ENCODE data around the gene MRTFA. TPM values are rescaled to one million over a fixed set of nuclear protein-coding genes. Genes with fewer than 3 reads are reported as not detected.

The MRTFA gene
- total RNA-seq, 1 donor from 2014 or later, result 11.3 TPM

DNA sequence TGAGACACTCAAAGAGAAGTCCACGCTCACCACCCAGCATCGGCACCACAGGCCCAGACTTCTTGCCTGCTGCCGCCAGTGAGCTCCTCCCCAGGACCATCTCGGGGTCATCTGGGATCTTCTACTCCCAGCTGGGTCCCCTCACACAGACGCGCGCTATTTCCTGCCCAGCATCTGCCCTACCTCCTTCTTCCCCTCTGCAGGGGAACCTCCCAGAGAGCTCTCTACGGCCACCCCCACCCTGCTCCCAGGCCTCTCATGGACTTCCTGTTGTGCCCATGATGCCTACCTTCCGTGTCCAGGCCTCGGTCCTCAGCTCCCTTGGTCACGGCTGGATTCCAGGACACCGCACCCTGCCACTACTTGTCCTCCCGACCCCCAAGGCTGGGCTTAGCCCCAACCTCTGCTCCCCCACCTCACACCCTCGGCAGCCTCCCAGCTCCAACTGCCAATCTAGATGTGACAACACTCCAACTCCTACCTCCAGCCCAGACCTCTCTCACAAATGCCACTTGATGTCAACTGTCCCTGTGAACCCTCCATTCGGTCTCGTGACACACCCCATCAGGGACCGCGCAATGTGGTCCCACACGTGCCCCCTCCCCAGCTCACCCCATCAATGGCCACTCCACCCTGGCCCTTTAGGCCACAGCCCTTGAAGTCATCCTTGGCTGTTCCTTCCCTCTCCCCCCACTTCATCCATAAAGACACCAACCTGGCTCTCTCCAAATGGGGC, 220.8 kb downstream of the MRTFA start:
- peaks cover 3% of the 10 kb centered on the region for H3K27me3 Mint-ChIP-seq (ENCODE audit: insufficient read depth, low read depth)
- peak overlapping the region; percentile 83 for H3K27ac Mint-ChIP-seq
- no peak overlapping the region for H2AFZ ChIP-seq (replicated peaks)
- no peaks in the 10 kb centered on the region for H3K79me2 ChIP-seq (ENCODE audit: low read depth)
- TF ChIP-seq EZH2 (IDR thresholded peaks at IDR 0.05) (no peak), EZH2phosphoT487 (IDR thresholded peaks at IDR 0.05) (no peak)
- TF ChIP-seq, protein P1, sequence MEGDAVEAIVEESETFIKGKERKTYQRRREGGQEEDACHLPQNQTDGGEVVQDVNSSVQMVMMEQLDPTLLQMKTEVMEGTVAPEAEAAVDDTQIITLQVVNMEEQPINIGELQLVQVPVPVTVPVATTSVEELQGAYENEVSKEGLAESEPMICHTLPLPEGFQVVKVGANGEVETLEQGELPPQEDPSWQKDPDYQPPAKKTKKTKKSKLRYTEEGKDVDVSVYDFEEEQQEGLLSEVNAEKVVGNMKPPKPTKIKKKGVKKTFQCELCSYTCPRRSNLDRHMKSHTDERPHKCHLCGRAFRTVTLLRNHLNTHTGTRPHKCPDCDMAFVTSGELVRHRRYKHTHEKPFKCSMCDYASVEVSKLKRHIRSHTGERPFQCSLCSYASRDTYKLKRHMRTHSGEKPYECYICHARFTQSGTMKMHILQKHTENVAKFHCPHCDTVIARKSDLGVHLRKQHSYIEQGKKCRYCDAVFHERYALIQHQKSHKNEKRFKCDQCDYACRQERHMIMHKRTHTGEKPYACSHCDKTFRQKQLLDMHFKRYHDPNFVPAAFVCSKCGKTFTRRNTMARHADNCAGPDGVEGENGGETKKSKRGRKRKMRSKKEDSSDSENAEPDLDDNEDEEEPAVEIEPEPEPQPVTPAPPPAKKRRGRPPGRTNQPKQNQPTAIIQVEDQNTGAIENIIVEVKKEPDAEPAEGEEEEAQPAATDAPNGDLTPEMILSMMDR (IDR thresholded peaks at IDR 0.05), result no peak
- no peak overlapping the region for H3K4me3 Mint-ChIP-seq
- no peak overlapping the region for H3K4me2 ChIP-seq
- no peaks in the 10 kb centered on the region for H3K27me3 ChIP-seq
- no peaks in the 10 kb centered on the region for H3K9me3 Mint-ChIP-seq
- H4K20me1 ChIP-seq (ENCODE audit: low read depth), result no peaks in the 10 kb centered on the region
- no peak overlapping the region for H3K27ac ChIP-seq
- no peak for DNase-seq (ENCODE audit: low spot score)
- no peaks in the 10 kb centered on the region for H3K9me3 ChIP-seq (ENCODE audit: low read depth)
- H3K4me1 ChIP-seq, result no peaks in the 10 kb centered on the region
- H3K4me1 Mint-ChIP-seq, result peaks cover 3% of the 10 kb centered on the region
- no peak overlapping the region for H3K9ac ChIP-seq
- no peak overlapping the region for H3K4me3 ChIP-seq
- no peaks in the 10 kb centered on the region for H3K36me3 ChIP-seq
- peaks cover 20% of the 10 kb centered on the region for H3K36me3 Mint-ChIP-seq
- H3F3A ChIP-seq (ENCODE audit: low read depth), result peaks cover 5% of the 10 kb centered on the region

DNA sequence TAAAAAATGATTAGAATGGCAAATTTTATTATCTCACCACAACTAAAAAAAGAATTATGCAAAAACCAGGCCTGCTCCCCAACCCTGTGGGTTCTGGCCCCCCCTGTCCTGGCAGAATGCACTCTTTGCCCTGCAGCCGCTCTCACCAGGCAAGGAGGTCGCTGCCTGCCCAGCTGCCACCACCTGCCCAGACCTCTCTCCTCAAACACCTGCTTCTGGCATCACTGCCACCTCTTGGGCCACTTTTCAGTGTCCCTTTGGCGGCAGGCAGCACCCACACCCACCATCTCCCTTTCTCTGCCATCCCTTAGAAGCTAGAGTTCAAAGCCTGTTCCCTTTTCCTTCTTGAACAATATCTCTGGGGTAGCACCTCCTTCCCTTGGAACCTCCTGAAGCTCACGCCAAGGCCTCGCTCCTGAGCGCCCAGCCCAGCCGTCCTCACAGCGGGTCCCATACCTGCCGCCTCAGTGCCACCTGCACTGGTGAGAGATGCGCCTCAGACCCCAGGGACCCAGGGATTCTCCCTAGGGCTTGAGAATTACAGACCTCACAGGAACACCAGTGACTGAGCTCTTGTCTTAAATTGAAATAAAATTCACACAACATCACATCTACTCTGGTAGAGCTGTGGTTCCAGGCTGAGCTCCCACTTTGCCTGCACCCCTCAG, 221.5 kb downstream of the MRTFA start:
- H3F3A ChIP-seq (ENCODE audit: low read depth), result peaks cover 5% of the 10 kb centered on the region
- H3K9me3 ChIP-seq (ENCODE audit: low read depth), result no peaks in the 10 kb centered on the region
- no peak overlapping the region for H3K4me2 ChIP-seq
- TF ChIP-seq EZH2phosphoT487 (IDR thresholded peaks at IDR 0.05) (no peak), EZH2 (IDR thresholded peaks at IDR 0.05) (no peak)
- TF ChIP-seq, protein P1 (IDR thresholded peaks at IDR 0.05), result no peak
- H3K9ac ChIP-seq, result no peak overlapping the region
- peaks cover 3% of the 10 kb centered on the region for H3K27me3 Mint-ChIP-seq (ENCODE audit: insufficient read depth, low read depth)
- no peak overlapping the region for H3K27ac ChIP-seq
- H3K4me3 Mint-ChIP-seq, result no peak overlapping the region
- H3K79me2 ChIP-seq (ENCODE audit: low read depth), result no peaks in the 10 kb centered on the region
- no peak overlapping the region for H3K4me3 ChIP-seq
- no peak overlapping the region for H3K27ac Mint-ChIP-seq
- H3K4me1 Mint-ChIP-seq, result peaks cover 3% of the 10 kb centered on the region
- peaks cover 20% of the 10 kb centered on the region for H3K36me3 Mint-ChIP-seq
- no peaks in the 10 kb centered on the region for H3K36me3 ChIP-seq
- no peaks in the 10 kb centered on the region for H3K27me3 ChIP-seq
- H3K9me3 Mint-ChIP-seq, result no peaks in the 10 kb centered on the region
- no peaks in the 10 kb centered on the region for H4K20me1 ChIP-seq (ENCODE audit: low read depth)
- H2AFZ ChIP-seq (replicated peaks), result no peak overlapping the region
- no peaks in the 10 kb centered on the region for H3K4me1 ChIP-seq
- no peak for DNase-seq (ENCODE audit: low spot score)

DNA sequence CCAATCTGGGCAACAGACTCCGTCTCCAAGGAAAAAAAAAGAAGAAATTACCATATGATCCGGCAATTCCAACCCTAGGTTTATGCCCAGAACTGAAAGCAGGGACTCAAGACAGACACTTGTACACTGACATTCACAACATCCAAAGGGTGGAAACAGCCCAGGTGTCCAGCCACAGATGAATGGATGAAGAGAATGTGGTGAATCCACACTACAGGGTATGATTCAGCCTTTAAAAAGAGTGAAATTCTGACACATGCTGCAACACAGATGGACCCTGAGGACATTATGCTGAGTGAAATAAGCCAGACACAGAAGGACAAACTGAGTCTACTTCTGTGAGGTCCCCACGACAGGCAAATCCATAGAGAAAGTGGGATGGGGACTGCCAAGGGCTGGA, 222.2 kb downstream of the MRTFA start:
- Mint-ChIP-seq H3K4me3 (no peak overlapping the region), H3K4me1 (no peaks in the 10 kb centered on the region), H3K27me3 (ENCODE audit: insufficient read depth, low read depth) (peaks cover 3% of the 10 kb centered on the region), H3K36me3 (peaks cover 17% of the 10 kb centered on the region), H3K9me3 (no peaks in the 10 kb centered on the region), H3K27ac (no peak overlapping the region)
- no peak overlapping the region for H3K4me3 ChIP-seq
- H4K20me1 ChIP-seq (ENCODE audit: low read depth), result no peaks in the 10 kb centered on the region
- no peak overlapping the region for H3K27ac ChIP-seq
- H3K9me3 ChIP-seq (ENCODE audit: low read depth), result no peaks in the 10 kb centered on the region
- no peak for DNase-seq (ENCODE audit: low spot score)
- no peak overlapping the region for H3K4me2 ChIP-seq
- H3K9ac ChIP-seq, result no peak overlapping the region
- peaks cover 5% of the 10 kb centered on the region for H3F3A ChIP-seq (ENCODE audit: low read depth)
- TF ChIP-seq EZH2phosphoT487 (IDR thresholded peaks at IDR 0.05), result no peak
- TF ChIP-seq EZH2 (IDR thresholded peaks at IDR 0.05), result no peak
- TF ChIP-seq, protein P1 (IDR thresholded peaks at IDR 0.05), result no peak
- H2AFZ ChIP-seq (replicated peaks), result no peak overlapping the region
- no peaks in the 10 kb centered on the region for H3K36me3 ChIP-seq
- H3K4me1 ChIP-seq, result no peaks in the 10 kb centered on the region
- H3K27me3 ChIP-seq, result no peaks in the 10 kb centered on the region
- no peaks in the 10 kb centered on the region for H3K79me2 ChIP-seq (ENCODE audit: low read depth)
